ENCODE measurements around the gene HOXD13. TPM values are rescaled to one million over a fixed set of nuclear protein-coding genes. Genes with fewer than 3 reads are reported as not detected.
A peak's percentile ranks its signal among the peaks of the same experiment; 100 is the strongest.

Gene HOXD13
- total RNA-seq, 1 experiment from 2014 or later = 32.7 TPM

GRCh38 chr2:176081837-176082524, 10.5 kb upstream of the HOXD13 start:
- Histone ChIP-seq H3K4me1 (ENCODE audit: insufficient read depth, low read length, poor library complexity, severe bottlenecking) (peaks cover 41% of the 10 kb centered on the region), H3K4me3 (ENCODE audit: low read depth, low read length, poor library complexity, severe bottlenecking) (peak overlapping the region; percentile 36), H3K27ac (ENCODE audit: low read depth, low read length, poor library complexity, severe bottlenecking) (no peak overlapping the region), H3K9me3 (ENCODE audit: low read depth, low read length, poor library complexity, severe bottlenecking) (no peaks in the 10 kb centered on the region), H3K36me3 (ENCODE audit: insufficient read depth, low read length, poor library complexity, severe bottlenecking) (no peaks in the 10 kb centered on the region), H3K27me3 (replicated peaks; ENCODE audit: insufficient read depth, low read depth, low read length, poor library complexity) (peaks cover 84% of the 10 kb centered on the region)
- CTCF ChIA-PET = no interaction called here
- intact Hi-C loops (cut with micrococcal nuclease; ENCODE audit: unreplicated experiment) = loop anchor here (2.0 to 5.0 kb wide), 3 partner anchors 80 to 970 kb away; partner anchors contain the start of gene LNPK
- no peak for TF ChIP-seq CTCF (conservative IDR thresholded peaks at IDR 0.05; ENCODE audit: low read depth, low read length)
- TF ChIP-seq EZH2 (IDR thresholded peaks at IDR 0.05; ENCODE audit: borderline replicate concordance, low read depth, low read length, poor library complexity, severe bottlenecking) = peak; percentile 82
- BruUV-seq (replicated peaks) = no TSS peak
- peak; percentile 83 for DNase-seq (ENCODE audit: low spot score)
- POLR2A ChIA-PET (ENCODE audit: low non-redundant PET) = no interaction called here

- CTCF ChIA-PET = no interaction called here
- H3K4me3 ChIP-seq (ENCODE audit: low read depth, low read length, poor library complexity, severe bottlenecking) = peak overlapping the region; percentile 36
- DNase-seq (ENCODE audit: low spot score) = no peak
- no TSS peak for BruUV-seq (replicated peaks)
- no peak overlapping the region for H3K27ac ChIP-seq (ENCODE audit: low read depth, low read length, poor library complexity, severe bottlenecking)
- H3K27me3 ChIP-seq (replicated peaks; ENCODE audit: insufficient read depth, low read depth, low read length, poor library complexity) = peaks cover 79% of the 10 kb centered on the region
- no peaks in the 10 kb centered on the region for H3K9me3 ChIP-seq (ENCODE audit: low read depth, low read length, poor library complexity, severe bottlenecking)
- POLR2A ChIA-PET (ENCODE audit: low non-redundant PET) = no interaction called here
- peaks cover 41% of the 10 kb centered on the region for H3K4me1 ChIP-seq (ENCODE audit: insufficient read depth, low read length, poor library complexity, severe bottlenecking)
- H3K36me3 ChIP-seq (ENCODE audit: insufficient read depth, low read length, poor library complexity, severe bottlenecking) = no peaks in the 10 kb centered on the region
- peak; percentile 17 for TF ChIP-seq EZH2 (IDR thresholded peaks at IDR 0.05; ENCODE audit: borderline replicate concordance, low read depth, low read length, poor library complexity, severe bottlenecking)
- TF ChIP-seq CTCF (conservative IDR thresholded peaks at IDR 0.05; ENCODE audit: low read depth, low read length) = no peak
- intact Hi-C loops (cut with micrococcal nuclease; ENCODE audit: unreplicated experiment) = loop anchor here (5.0 kb wide), 2 partner anchors 80 to 970 kb away; partner anchors contain the start of gene LNPK
Measured at GRCh38 chr2:176082525-176082823, 10.0 kb upstream of the HOXD13 start.

- no peaks in the 10 kb centered on the region for H3K9me3 ChIP-seq (ENCODE audit: low read depth, low read length, poor library complexity, severe bottlenecking)
- TF ChIP-seq EZH2 (IDR thresholded peaks at IDR 0.05; ENCODE audit: borderline replicate concordance, low read depth, low read length, poor library complexity, severe bottlenecking) (peak; percentile 28), CTCF (conservative IDR thresholded peaks at IDR 0.05; ENCODE audit: low read depth, low read length) (no peak)
- POLR2A ChIA-PET (ENCODE audit: low non-redundant PET) = no interaction called here
- H3K27me3 ChIP-seq (replicated peaks; ENCODE audit: insufficient read depth, low read depth, low read length, poor library complexity) = peaks cover 73% of the 10 kb centered on the region
- H3K4me1 ChIP-seq (ENCODE audit: insufficient read depth, low read length, poor library complexity, severe bottlenecking) = peaks cover 38% of the 10 kb centered on the region
- BruUV-seq (replicated peaks) = no TSS peak
- H3K36me3 ChIP-seq (ENCODE audit: insufficient read depth, low read length, poor library complexity, severe bottlenecking) = no peaks in the 10 kb centered on the region
- no peak overlapping the region for H3K27ac ChIP-seq (ENCODE audit: low read depth, low read length, poor library complexity, severe bottlenecking)
- peak; percentile 51 for DNase-seq (ENCODE audit: low spot score)
- peak overlapping the region; percentile 36 for H3K4me3 ChIP-seq (ENCODE audit: low read depth, low read length, poor library complexity, severe bottlenecking)
- intact Hi-C loops (cut with micrococcal nuclease; ENCODE audit: unreplicated experiment) = loop anchor here (5.0 kb wide), 2 partner anchors 81 to 971 kb away; partner anchors contain the start of gene LNPK
- CTCF ChIA-PET = no interaction called here
Measured at GRCh38 chr2:176082824-176083751, 9.4 kb upstream of the HOXD13 start.
